ENCODE measurements around the gene NTRK2.

- TF ChIP-seq CTCF (IDR thresholded peaks at IDR 0.05; ENCODE audit: low read length) (no peak), EZH2 (IDR thresholded peaks at IDR 0.05; ENCODE audit: borderline replicate concordance, low read length) (no peak)
Measured at GRCh38 chr9:84874022-84874421, 204.5 kb downstream of the NTRK2 start.
